Adipose tissue (tissue), 3 donors: ENCODE measurements around the gene CDKAL1. TPM values are rescaled to one million over a fixed set of nuclear protein-coding genes. Genes with fewer than 3 reads are reported as not detected.
"Not testable (repeated sequence)": the region's sequence is repeated elsewhere in the genome, so short reads cannot be mapped to it uniquely, and the experiment has no call there.

ENCODE experiments used
- H3K27ac ChIP-seq: one replicate; pipeline ENCODE4 v1.5.1; 2013; ENCODE audit warnings: low read depth, low read length
- WGBS, 3 donors: extraction: QIAGEN DNeasy Blood & Tissue Kit; methylation state at CpG; one replicate each; pipeline ENCODE4 v1.1.7; 2013; 5-methylcytosine and 5-hydroxymethylcytosine counted together
- polyA plus RNA-seq, 3 donors: library from polyadenylated mRNA; stranded (reverse); fragments of 200-250 nt; gene quantifications; one replicate each; pipeline ENCODE4 v1.2.3, GENCODE V29; 2013
- donor health status: healthy with polysubstance abuse.
- donor health status: Bipolar disorder and iron deficiency.
- donor health status: healthy.

Gene CDKAL1
- polyA plus RNA-seq, 3 donors, result 2.9 to 6.0 (median 3.6) TPM

DNA sequence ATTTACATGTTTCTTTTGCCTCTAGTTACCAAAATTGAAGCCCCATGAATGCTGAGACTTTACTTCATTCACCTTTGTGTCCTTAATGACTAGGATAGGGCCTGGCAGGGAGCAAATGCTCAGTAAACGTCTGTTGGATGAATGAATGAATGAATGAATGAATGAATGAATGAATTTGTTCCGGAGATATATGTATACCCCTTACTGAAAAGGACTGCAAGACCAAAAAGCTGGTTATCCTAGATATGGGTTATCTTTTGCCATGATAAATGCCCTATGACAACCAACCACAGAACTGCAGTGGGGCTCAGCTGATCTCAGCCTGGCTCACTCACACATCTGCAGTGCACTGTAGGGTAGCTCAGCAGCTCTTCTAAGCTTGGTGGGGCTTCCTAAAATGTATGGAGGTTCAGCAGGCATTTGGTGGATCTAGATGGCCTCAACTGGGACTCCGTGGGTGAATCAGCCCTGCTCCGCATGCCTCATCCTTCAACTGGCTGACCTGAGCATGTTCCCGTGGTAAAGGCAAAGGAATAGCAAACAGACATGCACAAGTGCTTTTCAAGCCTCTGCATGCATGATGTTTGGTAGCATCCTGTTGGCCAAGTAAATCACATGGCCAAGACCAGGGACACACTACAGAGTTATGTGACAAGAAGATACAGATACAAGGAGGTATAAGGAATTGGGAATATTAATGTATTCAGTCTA lies 680.6 kb downstream of the CDKAL1 start:
- H3K27ac ChIP-seq, result no peak overlapping the region
- WGBS, 3 donors, result 90 to 93% (median 92%) methylated on average over 5 of the region's 5 CpGs

DNA sequence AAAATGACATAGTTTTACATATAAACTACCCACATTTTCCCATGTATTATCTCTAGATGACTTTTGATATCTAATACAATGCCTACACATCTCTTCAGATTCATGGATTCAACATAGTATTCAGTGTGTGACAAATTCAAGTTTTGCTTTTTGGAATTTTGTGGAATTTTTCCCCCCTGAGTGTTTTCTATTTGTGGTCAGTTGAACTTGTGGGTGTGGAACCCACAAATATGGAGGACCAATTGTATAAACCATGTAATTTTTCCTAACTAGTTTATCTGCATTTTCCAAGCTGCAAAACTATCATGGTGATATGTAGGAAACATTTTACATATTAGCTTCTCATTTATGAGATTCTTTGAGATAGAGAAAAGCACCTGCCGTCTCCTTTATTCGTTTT lies 685.0 kb downstream of the CDKAL1 start:
- WGBS, 3 donors, result 96 to 99% (median 98%) methylated on average over 2 of the region's 2 CpGs
- no peak overlapping the region for H3K27ac ChIP-seq

DNA sequence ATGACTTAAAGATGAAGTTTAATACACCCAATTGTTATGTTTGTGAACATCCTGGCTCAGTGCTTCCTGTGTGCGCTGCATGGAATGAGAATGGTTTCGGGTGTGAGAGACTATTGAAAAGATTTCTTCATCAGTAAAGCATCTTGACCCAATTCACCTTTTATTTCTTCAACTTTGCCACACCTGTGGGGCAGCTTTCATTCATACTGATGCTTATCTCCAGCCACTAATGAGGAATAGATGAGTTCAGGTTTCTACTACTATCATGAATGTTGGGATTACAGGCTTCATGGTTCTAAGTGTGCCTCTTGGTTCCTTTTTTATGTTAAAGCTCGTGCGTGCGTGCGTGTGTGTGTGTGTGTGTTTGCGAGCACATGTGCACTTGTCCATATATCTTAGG lies 685.6 kb downstream of the CDKAL1 start:
- 87 to 92% (median 88%) methylated on average over 7 of the region's 7 CpGs for WGBS, 3 donors
- H3K27ac ChIP-seq, result no peak overlapping the region

DNA sequence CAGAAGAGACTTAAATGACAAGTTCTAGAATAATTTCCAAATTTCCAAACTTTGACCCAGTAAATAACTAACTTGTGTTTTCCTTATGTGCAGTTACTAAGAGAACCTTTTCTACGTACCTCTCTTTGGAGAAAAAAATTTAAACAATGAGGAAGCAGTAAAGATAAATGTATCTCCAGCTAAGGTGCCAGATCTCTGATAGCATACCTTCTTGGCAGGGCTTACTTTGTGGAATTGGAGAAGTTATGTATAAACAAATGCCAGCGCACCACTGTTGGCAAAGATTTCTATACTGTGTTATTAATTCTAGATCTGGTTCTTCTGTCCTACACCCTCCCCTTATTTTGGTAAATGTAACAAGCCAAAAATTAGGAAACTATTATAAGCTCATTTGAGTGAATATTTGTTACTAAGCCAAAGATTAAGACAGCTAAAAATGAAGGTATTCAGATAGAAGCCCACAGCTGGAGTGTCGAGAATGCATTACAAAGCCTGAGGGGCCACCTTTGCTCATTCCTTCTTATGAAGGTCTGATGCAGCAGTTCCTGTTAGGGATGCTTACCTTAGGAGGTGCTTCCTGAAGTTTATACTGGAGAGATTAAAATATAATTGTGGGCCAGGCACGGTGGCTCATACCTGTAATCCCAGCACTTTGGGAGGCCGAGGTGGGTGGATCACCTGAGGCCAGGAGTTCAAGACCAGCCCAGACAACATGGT lies 686.2 kb downstream of the CDKAL1 start:
- WGBS, 3 donors, result 62 to 87% (median 86%) methylated on average over 5 of the region's 5 CpGs
- H3K27ac ChIP-seq, result no peak overlapping the region

DNA sequence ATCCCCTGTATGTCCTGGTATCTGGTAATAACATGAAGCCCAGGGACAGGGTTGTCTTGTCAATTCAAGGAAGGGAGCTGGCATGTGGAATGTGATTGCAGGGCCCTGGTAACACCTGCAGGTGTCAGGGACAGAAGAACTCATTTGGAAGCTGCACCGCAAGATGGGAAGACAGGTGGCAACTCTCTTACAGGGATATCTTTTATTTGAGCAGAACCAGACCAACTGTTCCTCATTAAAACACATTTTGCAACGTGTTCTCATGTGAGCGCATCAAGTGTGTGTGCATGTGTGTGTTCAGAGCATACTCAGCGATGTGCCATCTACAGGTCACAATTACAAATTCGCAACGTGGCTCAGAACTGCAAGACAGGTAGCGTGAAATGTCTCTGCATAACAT lies 688.4 kb downstream of the CDKAL1 start:
- 83 to 96% (median 95%) methylated on average over 7 of the region's 7 CpGs for WGBS, 3 donors
- no peak overlapping the region for H3K27ac ChIP-seq

DNA sequence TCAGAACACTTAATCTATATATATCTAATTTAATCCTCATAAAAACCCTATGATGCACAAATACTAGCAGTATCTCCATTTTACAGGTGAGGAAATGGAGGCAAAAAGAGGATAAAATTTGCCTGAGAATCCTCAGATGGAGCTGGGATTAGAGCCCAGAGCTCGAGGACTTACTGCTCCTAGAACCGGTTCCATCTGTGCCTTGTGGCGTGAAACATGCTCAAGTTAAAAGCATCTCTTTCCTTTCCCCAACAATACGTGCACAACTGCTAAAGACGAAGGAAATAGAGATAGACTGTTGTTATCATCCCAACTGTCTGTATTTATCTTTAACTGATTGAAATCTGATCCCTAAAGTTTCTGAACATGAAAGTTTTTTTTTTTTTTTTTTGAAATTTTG lies 691.7 kb downstream of the CDKAL1 start:
- no peak overlapping the region for H3K27ac ChIP-seq
- 91 to 98% (median 93%) methylated on average over 5 of the region's 5 CpGs for WGBS, 3 donors

DNA sequence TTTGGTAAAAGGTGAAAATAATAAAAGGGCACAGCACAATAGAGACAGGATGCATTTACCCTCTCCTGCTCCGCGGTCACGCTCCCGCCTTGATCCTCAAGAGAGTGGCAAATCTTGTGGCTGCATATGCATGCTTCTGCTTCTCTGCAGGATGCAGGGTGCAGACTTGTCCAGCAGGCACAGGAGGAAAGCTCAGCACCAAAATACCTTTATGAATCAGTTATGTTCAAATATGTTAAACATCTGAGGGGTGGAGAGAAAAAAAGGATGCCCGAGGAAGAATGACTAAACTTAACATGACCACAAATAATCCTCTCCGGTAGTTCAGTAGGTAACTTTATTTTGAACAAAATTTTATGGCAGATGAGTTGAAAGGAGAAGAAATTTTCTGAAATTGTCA lies 693.2 kb downstream of the CDKAL1 start:
- no peak overlapping the region for H3K27ac ChIP-seq
- WGBS, 3 donors, result 88 to 97% (median 96%) methylated on average over 6 of the region's 6 CpGs

DNA sequence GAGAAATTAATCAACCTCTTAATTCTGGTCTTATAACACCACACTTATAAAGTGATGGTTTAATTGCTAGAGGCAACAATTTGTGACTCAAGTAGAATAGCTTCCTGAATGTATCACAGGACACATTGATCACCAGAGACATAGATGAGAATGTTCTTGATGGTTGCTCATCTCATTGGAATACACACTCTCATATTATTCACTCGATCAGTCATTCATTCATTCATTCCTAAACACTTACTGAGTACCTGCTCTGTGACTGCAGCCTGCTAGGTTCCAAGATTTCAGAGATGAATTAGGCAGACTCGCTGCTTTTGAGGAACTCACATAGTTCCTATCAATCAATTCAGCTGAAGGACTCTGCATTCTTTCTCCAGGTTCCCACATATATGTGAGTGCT lies 694.2 kb downstream of the CDKAL1 start:
- H3K27ac ChIP-seq, result no peak overlapping the region
- WGBS, 3 donors, result 73 to 95% (median 89%) methylated on average over 2 of the region's 2 CpGs

DNA sequence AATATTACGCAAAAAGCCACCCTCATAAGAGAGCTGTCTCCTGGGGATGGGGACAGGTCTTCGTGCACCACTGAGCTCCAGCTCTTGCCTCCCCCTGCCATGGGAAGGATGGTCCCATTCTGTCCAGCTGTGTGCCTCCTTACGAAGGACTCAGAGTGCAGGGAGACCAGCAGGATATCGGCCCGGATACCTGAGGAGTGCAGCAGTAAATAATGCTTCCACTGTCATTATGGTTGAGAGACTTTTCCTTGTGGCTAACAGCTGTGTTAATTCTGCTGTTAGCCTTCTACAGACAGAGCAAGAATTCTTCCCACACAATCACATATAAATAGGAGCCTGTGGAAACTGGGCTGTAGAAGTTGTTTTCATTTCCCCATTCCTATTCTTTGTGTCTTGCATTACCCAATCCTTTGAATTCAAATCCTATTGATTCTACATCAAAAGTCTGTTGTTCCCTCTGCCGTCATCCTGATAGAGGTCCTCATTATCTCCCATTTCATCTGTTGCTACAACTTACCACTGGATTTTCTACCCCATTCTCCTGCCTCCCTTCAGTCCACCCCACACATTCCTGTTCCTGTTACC lies 694.7 kb downstream of the CDKAL1 start:
- no peak overlapping the region for H3K27ac ChIP-seq
- WGBS, 3 donors, result 81 to 88% (median 81%) methylated on average over 6 of the region's 6 CpGs

DNA sequence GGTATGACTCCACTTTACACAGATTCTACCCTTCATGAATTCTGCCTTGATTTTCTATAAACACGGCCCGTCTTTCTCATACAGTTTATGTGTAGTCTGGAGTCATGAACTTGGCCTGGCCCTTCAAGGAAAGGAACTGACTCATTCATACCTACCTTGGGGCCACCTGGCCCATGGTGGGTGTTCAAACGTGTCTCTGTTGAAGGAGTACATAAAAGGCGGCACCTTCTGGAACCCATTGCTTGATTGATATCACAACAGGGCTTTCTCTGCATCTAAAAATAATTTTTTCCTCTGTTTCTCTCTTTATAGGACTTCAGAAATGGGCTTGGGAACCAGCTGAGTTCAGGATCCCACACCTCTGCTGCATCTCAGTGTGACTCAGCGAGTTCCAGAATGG lies 696.3 kb downstream of the CDKAL1 start:
- no peak overlapping the region for H3K27ac ChIP-seq
- 84 to 96% (median 93%) methylated on average over 5 of the region's 5 CpGs for WGBS, 3 donors

DNA sequence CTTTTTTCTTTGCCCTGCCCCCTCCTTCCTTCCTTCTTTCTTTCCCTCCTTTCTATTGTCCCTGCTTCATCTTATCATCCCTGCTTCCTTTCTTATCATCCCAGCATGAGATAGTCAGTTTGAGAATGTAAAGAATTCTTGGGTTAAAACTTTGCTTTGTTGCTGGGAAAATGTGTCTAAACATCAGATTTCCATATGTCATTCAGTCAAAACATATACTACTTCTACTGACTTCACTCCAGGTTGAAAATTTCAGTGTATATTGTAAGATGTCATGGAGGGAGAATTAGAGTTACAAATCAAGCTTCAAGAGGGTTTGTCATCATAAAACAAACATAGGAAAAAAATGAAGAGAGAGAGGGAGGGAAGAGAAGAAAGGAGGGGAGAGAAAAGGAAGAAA lies 700.9 kb downstream of the CDKAL1 start:
- no peak overlapping the region for H3K27ac ChIP-seq

DNA sequence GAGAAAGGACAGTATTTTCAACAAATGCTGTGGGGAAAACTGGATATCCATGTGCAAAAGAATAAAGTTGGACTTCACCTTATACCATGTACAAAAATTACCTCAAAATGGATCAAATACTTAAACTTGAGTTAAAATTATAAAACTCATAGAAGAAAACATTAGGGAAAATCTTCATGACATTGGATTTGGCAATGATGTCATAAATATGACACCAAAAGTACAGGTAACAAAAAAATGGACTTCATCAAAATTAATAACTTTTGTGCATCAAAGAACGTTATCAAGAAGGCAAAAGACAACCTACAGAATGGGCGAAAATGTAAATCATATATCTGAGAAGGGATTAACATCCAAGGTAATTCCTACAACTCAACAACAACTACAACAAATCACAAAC lies 704.0 kb downstream of the CDKAL1 start:
- H3K27ac ChIP-seq, result no peak overlapping the region
- 93 to 96% (median 96%) methylated on average over 2 of the region's 2 CpGs for WGBS, 3 donors

DNA sequence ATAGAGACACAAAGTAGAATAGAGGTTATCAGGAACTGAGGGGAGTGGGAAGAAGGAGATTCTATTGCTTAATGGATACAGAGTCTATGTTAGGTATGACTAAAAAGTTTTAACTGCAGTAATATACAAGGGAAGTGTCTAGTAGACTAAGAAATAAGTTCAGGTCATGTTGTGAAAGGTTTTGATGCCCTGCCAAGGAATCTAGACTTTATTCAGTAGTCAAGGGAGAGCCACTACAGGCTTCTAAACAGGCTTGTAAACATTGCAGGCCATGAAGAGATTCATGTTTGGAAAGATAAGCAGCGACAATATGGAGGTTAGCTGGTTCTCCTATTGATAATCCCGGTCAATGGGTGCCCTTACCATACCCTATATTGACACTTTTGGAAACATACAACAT lies 706.5 kb downstream of the CDKAL1 start:
- H3K27ac ChIP-seq, result no peak overlapping the region
- 94 to 98% (median 97%) methylated on average over 2 of the region's 2 CpGs for WGBS, 3 donors

DNA sequence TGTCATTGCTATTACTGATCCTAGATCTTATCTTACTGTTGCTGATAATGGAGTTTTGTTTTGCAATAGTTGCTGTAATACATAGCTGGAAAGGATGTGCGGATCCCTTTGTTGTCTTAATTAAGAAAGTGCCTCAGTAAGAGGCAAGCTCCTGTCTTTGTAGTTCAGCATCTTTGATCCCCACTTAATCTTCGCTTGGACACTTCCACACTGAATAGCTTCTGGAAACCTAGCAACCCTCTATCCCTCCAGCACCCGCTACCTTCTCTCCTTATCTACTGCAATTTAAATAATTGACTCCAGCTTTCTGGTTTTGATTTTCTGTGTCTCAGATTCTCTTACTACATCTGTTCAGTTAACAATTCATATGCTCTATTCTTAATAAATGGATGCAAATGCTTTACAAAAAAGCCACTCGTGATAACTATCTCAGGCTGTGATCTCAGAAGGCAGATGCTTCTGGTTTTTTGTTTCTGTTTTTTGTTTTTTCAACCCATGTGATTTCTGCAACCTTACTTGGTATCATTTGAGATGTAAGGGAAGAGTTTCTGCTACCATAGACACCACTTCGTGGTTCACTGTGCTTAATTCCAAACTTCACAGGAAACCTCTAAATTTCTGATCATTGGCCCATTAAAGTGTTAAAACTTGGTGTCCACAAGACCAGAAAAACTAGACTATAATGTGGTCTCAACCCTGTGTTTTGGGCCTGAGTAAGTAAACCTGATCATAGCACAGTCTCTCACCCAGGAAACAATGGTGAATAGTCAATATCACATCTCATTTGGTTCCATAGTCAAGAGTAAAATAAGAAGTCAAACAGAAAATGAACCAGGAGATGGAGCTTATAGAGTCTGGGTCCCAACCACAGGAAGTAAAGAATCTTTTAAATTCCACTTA lies 707.2 kb downstream of the CDKAL1 start:
- WGBS, 3 donors, result 86 to 93% (median 88%) methylated on average over 5 of the region's 5 CpGs
- H3K27ac ChIP-seq, result no peak overlapping the region

DNA sequence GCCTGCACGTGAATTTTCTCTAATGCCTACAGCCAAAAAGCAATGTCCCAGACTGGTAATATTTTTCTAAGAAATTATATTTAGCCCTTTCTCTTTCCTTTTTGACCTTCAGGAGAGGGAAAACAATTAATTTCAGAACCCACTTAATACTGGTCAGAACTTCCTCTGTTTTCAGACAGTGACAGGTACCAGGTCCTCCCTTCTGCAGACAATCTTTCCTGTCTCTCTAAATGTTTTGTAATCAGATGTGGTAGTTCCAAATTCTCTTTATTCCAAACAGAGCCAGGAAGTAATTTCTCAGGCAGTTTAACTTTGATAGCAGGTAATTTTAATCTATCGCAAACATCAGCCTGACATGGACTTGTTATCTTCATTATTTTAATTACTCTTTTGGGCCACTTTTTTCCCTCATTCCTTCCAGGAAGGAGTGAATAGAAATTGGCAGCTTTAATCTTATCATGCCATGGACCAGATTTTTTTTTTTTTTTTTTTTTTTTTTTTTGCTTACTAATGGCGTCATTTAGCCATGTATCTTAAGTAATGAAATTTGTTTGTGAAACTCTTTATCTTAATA lies 710.7 kb downstream of the CDKAL1 start:
- no peak overlapping the region for H3K27ac ChIP-seq
- WGBS, 3 donors, result 35 to 57% (median 55%) methylated on average over 3 of the region's 3 CpGs

DNA sequence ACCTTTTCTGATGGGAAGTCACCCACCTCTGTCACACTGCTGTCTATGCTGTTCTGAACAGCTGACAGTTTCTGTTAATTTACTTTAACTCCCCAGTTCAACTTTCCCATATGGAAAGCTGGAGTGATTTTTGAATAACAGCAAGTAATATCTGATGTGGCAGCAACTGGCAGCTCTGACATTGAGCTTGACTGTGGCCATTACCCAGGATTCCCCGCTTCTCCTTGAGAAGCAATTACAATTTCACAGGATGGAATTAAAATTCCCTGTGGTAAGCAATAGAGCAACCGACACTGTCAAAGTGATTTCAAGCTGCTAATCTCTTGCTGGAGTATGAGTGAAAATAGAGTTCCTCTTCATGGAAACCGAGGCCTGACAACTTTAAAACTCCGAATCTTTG lies 711.2 kb downstream of the CDKAL1 start:
- WGBS, 3 donors, result 90 to 96% (median 93%) methylated on average over 4 of the region's 4 CpGs
- H3K27ac ChIP-seq, result no peak overlapping the region

DNA sequence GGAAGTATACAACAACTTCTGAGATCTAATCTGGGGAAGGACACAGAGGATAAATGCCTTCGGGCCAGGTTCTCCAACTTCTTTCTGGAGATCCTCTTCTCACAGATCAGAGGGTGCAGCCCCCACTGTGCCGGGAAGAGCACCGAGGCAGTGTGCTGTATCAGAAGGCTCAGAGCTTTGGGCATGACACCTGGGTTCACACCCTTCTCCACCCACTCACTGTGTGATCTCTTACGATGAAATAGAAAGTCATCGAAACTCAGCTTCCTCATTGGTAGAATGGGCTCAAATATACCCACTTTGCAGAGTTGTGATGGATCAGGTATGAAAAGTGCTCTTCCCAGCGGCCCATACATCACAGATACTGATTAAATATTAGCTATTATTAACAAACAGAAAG lies 711.8 kb downstream of the CDKAL1 start:
- H3K27ac ChIP-seq, result no peak overlapping the region
- WGBS, 3 donors, result 89 to 95% (median 91%) methylated on average over 6 of the region's 6 CpGs

DNA sequence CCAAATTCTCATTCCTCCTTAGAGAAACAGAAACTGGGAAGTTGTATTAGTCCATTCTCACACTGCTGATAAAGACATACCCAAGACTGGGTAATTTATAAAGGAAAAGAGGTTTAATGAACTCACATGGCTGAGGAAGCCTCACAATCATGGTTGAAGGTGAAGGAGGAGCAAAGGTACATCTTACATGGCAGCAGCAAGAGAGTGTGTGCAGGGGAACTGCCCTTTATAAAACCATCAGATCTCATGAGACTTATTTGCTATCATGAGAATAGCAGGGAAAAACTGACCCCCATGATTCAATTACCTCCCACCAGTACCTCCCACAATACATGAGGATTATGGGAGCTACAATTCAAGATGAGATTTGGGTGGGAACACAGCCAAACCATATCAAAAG lies 720.2 kb downstream of the CDKAL1 start:
- H3K27ac ChIP-seq, result not testable (repeated sequence)

DNA sequence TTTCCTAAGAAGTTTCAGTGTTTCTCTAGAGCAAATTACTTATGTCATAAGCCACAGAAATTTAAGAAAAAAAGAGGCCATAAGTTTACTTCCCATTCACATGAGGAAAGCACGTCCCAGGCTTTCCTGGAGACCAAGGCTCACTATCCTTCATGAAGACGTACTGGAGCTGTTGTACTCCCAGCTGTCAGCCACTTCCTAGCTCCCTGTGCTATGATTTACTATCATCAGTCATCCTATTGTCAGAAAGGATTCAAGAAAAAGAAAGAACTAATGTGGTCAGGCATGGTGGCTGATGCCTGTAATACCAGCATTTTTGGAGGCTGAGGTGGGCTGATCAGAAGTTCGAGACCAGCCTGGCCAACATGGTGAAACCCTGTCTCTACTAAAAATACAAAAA lies 721.9 kb downstream of the CDKAL1 start:
- no peak overlapping the region for H3K27ac ChIP-seq
- 79 to 87% (median 81%) methylated on average over 3 of the region's 3 CpGs for WGBS, 3 donors
